Activated effector memory CD4-positive, alpha-beta T cell treated with anti-CD3 and anti-CD28 coated beads, Interleukin-2, amount 50 U/mL, for 16 hours (primary cell): Measurements from ENCODE around the gene LRRC59.
A peak's percentile ranks its signal among the peaks of the same experiment; 100 is the strongest.

Experiments
- DNase-seq: peaks from one replicate; pipeline ENCODE4 v3.0.0-alpha.2; 2020

The LRRC59 gene

GRCh38 chr17:50381920-50382319, 15.4 kb downstream of the LRRC59 start:
- DNase-seq: no peak

- no peak for DNase-seq
Measured at GRCh38 chr17:50381260-50381815, 16.0 kb downstream of the LRRC59 start.

GRCh38 chr17:50380369-50381259, 16.7 kb downstream of the LRRC59 start:
- DNase-seq: no peak

DNA sequence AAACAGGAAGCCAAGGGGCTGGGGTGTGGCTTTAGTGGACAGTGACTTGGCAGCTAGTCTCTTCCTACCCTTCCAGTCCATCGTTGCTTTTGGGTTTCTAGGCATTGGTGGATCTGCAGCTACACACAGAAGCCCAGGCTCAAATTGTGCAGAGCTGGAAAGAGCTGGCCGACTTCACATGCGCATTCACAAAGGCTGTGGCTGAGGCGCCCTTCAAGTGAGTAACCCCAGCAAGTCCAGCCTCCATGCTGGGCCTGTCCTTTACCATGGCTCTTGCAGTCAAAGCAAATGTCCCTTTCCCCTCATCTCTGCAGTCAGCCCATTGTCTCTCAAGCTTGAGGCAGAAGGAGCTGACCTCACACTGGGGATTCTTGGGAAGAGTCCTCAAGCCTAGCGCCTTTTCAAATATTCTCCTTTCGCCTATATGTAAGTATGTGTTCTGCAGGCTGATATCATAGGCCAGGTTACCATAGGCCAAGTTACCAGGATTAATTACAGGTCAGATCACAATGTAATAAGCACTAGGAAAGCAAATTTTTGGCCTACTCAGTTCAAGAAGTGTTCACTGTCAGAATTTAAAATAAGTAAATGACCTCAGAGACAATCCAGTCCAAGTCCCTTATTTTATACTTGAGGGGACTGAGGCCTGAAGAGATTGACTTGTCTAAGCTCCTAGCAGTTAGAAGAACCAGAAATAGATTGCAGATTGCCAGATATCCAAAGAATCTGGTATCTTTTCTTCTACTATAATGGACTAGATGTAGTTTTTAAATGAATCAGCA, 17.8 kb downstream of the LRRC59 start:
- DNase-seq: no peak

GRCh38 chr17:50375858-50376538, 21.3 kb downstream of the LRRC59 start:
- no peak for DNase-seq

GRCh38 chr17:50373705-50374104, 23.6 kb downstream of the LRRC59 start:
- DNase-seq: no peak

- peak; percentile 94 for DNase-seq
Measured at GRCh38 chr17:50372758-50373556, 24.4 kb downstream of the LRRC59 start, which contains the start of the genes EME1 and MRPL27. TSS of gene EME1 (plus strand) at chr17:50373229. CDS start at chr17:50375209, 1,980 bp downstream. TSS of gene MRPL27 (minus strand) at chr17:50373184. CDS start at chr17:50373170, 14 bp downstream.

- DNase-seq: no peak
Measured at GRCh38 chr17:50372222-50372757, 25.0 kb downstream of the LRRC59 start.

DNA sequence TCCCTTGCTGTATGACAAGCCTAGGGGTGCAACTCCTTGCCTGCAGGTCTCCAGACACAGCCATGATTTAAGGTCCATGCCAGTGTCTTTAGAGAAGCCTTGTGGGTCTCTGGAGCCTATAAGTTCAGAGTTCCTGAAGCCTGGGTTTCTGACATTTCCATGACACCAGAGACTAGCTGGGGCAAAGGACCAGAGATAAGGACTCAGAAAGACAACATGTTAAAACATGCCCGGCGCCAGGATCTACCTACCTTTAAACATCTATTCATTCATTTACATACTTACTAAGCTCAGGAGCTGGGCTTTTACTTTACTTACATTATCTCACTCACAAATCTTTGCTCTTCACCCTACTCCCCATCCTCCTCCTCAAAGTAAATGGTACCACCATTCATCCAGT, 25.8 kb downstream of the LRRC59 start:
- no peak for DNase-seq

DNA sequence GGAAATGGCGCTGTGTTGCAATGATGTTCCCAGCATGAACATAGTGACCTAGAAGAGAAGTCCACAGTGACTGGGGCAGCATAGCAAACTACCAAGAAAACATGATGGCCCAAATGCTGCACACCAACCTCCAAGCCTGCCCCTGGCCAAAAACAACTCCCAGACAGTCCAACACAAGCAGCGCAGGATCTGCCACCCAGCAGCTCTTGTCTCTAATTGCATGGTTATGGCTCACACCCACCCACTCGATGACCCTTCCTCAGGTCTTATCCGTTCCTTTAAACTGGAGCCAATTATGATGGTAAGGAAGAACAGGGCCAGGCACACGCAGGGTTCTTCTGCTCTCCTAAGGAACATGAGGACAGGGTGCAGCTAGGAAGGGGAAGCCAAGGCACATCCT, 27.3 kb downstream of the LRRC59 start:
- no peak for DNase-seq

DNA sequence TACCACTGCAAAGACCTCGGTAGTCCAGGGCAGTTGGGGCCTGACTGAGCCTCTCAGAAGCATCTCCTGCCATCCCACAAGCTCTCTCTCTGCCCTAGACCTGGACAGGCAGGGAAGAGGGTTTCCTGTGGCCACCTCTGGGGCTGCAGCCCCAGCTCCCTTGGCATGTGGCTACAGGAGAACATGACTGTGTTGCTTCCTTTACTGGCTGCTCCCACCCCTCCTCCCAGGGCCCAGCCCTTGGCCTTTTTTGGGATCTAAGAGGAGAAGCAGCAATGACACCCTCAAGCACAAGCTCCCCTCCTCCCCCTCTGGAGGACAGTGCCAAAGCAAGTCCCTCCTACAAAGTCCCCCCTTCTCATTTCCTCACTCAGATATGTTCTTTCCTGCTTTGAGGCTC, 29.9 kb downstream of the LRRC59 start:
- peak; percentile 42 for DNase-seq

- DNase-seq: peak; percentile 56
Measured at GRCh38 chr17:50365649-50366393, 31.5 kb downstream of the LRRC59 start.

DNA sequence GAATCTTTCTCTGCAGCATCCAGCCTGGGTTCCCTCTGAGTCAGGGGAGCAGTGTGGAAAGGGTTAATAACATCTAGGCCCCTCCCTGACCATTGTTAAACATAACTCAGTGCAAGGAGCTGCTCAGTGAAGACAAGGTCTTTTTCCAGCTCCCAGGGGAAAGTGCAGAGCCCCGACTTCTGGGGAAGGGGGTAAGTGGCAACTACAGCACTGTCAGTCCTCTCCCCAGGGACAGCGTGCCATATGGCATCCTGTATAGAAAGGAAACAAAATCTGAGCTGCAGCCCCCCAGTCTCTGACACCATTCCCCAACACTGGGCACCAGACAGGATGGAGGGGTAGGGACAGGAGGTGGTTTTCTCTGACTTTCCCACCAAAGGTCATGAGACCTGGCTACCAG, 32.2 kb downstream of the LRRC59 start:
- DNase-seq: no peak

- peak; percentile 46 for DNase-seq
Measured at GRCh38 chr17:50364715-50365114, 32.6 kb downstream of the LRRC59 start.

DNA sequence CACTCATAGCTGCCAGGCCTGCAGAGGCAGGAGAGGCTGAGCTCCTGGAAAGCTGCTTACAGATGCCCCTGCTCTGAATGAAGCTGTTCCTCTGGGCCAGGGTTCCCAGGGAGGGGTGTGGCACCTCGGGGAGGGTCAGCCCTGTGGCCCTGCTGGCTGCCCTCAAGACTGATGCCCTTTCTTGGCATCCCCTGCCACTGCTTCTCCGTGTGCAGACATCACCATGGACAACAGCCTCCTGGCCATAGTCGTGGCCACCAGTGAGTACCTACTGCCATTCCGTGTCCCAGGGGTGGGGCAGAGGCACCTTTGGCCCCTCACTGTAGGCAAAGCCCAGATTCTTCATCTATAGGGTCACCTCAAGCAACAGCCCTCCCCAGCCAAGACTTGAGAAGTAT, 33.3 kb downstream of the LRRC59 start:
- peak; percentile 55 for DNase-seq

DNA sequence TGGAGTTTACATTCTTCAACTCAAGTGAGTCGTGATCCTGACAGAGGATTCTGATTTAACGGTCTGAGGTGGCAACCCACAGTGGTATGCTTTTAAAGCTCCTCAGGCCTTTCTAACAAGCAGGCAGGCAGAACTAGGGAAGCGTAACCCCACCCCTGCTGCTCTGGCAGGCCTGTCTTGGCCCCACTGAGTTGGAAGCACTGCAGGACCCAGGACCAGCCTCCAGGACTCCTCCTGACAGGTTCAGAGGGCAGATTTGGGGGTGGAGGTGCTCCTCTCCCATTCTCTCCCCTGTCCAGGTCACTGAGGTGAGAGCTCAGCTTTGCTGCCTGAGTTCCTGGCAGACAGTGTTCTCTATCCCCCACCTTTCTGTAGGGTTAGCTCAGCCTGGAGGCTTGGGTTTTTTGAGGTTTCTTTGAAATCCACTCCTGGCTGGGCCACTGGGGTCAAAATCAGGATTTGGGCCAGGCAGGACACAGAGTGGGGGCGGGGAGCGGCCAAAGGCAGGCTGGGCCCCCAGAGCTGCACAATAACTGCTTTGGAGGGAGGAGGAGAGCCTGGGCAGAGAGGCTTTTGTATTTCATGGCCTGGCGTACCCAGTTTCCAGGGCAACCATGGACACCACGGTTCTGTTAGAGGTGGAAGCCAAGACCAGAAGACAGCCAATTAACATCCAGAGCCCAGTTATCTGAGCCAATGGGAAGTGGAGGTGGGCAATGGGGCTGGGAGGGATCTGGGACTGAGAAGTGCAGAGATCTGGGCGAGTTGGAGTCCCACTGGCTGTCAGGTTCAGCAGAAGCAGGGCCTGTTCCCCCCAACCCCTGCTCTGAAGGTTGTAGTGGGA, 33.9 kb downstream of the LRRC59 start:
- peak; percentile 56 for DNase-seq

- no peak for DNase-seq
Measured at GRCh38 chr17:50362661-50363060, 34.7 kb downstream of the LRRC59 start.

DNA sequence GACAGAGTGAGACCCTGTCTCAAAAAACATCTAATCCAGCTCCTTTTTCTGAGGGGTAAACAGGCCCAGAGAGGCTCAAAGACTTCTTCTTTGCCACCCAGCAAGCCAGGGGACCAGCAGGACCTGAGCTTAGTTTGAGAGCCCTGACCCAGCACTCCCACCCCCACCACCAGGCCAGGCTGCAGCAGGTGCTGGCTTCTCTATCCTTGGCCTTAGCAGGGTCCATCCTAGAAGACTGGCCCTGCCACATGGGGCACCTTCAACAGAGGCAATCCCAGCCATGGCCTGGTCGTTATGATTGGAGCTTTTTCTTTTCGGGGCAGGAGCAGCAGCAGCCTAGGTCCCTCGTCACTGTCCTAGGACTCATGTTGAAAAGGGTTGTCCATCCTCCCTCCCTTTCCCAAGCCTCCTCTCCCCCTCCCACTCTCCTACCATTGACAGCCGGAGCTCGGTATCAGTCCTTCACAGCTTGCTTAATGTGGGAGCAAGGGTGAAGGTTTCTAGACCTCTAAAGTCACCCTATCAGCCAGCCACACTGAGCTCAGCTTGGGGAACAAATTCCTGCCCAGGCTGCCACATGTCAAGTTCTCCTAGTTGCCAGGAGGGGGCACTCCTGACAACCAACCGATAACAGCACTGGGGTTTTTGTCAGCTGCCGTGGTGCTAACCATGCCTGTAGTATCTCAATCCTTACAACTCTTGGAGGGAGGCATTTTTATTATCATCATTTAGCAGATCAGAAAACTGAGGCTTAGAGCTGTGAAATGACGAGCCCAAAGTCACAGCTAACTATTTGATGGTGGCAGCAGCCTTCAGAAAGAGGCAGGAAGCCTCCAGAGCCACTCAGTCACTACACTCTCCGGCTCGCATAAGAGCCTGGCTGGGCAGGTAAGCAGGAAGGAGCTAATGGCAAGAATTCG, 35.5 kb downstream of the LRRC59 start:
- peak; percentile 83 for DNase-seq
